Ecto neural progenitor cell (in vitro differentiated cells): Measurements from ENCODE around the gene RHOU.

Experiments
- DNase-seq: peaks from one replicate; pipeline ENCODE4 v3.0.0-alpha.2; 2018; ENCODE audit warnings: low spot score

Gene RHOU

DNA sequence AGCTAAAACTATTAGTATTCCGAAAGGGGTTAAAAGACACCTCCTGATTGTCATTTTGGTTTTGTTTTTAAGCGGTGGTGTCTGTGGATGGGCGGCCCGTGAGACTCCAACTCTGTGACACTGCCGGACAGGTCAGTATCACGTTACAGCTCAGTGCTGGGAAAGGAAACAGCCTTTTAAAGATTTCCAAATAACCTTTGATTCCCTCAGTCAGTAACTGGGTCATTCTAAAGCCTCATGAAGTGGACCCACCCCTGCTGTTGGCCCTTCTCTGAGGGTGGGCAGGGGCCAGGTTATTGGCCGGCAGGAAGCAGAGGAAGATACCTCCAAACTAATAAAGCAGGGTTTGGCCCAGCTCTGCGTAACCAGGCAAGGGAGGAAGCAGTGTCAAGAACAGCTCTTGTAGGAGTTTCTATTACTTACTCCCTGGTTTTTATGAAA lies 2.3 kb downstream of the RHOU start:
- no peak for DNase-seq

DNA sequence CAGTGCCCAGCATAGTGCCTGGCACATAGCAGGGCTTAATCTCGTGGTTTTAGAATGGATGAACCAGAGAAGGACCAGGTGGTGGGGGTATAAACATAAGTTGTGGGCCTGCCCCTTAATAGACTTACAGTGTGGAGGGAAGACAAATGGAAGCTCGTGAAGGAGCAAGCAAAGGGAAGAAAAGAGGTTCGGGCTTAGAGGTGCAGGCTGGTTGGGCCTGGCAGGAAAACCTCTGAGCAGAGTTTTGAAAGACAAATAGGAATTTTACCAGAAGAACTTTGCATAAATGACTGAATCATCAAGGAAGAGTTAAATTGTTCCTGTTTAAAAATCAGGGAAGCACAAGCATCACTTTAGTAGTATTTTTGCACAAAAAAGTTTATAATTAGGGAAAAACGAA lies 4.5 kb downstream of the RHOU start:
- no peak for DNase-seq

DNA sequence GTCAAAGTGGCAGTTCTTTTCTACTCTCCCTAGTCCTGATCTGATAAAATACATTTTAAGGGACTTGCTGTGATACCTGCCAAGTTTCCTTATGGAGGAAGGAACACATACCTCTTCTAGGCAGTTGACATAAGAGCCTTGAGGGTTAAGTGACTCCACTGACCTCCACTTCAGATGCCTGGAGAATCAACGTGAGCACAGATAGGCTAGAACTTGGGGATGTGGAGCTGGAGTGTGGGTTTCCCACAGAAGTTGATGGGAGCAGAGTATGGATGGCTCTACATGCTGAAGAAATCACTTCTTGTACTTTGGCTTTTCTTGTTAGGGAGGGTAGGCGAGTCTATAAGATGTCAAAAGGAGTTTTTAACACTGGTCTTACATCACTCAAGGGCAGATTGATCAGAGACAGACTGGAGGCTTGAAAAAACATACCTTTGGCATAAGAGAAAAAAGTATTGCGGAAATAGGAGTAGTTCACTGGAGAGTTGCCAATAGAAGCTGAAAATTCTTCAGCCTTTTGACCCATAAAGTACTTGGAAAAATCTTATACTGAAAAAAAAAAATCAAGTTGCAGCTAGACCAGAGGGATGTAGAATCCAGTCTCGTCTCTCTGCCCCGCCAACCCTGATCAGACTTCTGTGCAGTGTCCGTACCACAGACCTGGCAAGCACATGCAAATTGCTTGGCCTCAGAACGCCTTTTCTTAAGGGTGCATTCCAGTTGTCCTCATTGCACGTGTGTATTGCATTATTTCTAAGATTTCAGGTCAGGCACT lies 5.5 kb downstream of the RHOU start:
- no peak for DNase-seq

DNA sequence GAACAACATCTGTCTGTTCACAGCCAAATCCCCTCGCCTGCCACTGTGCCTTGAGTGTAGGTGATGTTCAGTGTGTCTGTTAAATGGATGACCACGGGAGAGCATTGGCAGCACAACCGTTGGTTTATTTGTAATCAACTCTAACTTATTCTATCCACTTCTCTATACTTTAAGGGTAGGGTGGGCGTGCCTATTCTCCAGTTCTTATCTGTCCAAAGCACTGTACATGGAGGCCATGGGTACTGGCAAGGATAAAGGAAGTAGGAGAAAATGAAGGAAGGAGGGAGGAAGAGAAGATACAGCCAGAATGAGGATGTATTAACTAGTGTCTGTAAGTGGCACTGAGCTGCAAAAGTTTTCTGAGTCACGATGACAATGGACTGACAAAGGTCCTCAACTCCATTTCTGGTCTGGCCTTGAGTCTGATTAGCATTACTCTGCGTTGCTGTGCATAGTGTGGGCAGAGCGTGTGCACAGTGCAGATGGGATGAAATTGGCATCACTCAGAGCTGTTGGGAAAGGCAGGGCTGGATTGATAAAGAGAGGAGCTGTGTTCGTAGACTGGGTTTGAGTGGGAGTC lies 7.1 kb downstream of the RHOU start:
- DNase-seq: no peak

DNA sequence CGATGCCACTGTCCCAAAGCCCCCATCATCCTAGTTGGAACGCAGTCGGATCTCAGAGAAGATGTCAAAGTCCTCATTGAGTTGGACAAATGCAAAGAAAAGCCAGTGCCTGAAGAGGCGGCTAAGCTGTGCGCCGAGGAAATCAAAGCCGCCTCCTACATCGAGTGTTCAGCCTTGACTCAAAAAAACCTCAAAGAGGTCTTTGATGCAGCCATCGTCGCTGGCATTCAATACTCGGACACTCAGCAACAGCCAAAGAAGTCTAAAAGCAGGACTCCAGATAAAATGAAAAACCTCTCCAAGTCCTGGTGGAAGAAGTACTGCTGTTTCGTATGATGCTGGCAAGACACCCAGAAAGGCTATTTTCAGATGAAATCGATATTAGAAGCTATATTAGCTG lies 8.1 kb downstream of the RHOU start:
- no peak for DNase-seq

GRCh38 chr1:228744356-228744755 lies 9.1 kb downstream of the RHOU start:
- DNase-seq: no peak

DNA sequence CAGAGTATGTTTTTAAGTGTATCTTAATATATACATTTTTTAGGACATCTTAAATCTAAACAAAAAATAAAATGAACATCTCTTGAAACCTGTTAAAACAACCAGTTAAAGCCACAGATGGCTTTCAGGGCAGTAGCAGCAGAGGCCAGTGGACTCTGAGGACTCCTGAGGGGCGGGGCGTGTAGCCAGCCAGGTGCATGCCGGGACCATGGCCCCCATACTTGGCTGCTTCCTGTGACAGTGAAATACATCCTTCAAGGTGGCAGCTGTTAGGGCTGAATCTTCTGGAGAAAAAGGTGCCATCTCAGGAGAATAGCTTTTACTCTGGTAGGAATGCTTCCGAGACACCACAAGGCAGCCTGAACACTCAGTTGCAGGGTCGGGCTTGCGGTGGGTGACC lies 9.6 kb downstream of the RHOU start:
- DNase-seq: no peak

DNA sequence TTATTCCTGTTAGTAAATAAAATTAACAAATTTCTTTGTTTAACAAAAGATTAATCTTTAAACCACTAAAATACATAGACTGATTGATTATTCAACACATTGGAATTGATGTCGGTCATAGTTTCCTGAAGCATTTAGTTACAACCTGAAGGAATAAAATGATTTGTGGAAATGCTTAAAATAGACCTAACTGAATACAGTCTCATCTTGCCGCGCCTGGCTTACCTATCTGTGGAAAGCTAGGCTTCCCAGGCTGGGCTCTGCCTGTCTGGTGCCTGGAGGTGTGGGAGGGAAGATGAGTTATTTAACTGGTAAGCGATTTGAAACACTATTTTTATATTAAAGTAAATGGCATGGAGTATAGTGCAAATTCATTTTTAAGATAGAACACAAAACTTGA lies 10.2 kb downstream of the RHOU start:
- DNase-seq: no peak

- no peak for DNase-seq
Measured at GRCh38 chr1:228747301-228747935, 12.1 kb downstream of the RHOU start.

DNA sequence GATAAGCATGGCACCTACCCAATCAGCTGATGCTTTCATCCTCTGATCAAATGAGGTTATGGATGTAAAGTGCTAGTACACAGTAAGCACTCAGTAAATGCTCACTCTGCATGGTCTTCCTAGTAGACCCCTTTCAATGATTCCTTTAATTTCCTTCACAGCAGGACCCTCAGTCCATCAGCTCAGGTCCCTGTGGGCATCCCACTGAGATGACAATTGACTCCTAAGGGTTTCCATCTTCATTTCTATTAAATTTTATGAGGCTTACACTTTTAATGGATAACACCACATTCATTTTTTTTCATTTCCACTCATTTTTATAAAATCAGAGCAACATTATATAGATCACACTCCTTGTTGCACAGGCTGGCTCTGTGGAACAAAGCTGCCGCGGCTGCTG lies 12.8 kb downstream of the RHOU start:
- DNase-seq: no peak

- no peak for DNase-seq
Measured at GRCh38 chr1:228748431-228748830, 13.2 kb downstream of the RHOU start.

DNA sequence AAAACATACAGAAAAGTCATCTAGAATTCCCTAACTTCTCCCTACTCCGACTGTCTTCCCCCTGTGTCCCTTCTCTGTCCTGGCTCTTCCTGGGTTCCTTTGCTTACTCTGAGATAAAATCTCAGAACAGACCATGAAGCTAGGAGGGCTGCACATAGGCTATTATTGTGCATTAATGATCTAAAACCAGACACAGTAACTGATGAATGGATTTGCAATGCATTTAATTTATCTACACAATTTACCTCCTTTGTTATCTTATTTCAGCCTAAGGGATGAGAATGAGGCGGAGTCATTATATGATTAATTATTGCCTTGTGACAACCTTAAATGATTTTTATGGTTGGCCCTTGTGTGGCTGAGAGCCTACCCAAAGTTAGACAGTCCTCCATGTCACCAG lies 14.5 kb downstream of the RHOU start:
- no peak for DNase-seq

GRCh38 chr1:228750915-228751314 lies 15.6 kb downstream of the RHOU start:
- DNase-seq: no peak

DNA sequence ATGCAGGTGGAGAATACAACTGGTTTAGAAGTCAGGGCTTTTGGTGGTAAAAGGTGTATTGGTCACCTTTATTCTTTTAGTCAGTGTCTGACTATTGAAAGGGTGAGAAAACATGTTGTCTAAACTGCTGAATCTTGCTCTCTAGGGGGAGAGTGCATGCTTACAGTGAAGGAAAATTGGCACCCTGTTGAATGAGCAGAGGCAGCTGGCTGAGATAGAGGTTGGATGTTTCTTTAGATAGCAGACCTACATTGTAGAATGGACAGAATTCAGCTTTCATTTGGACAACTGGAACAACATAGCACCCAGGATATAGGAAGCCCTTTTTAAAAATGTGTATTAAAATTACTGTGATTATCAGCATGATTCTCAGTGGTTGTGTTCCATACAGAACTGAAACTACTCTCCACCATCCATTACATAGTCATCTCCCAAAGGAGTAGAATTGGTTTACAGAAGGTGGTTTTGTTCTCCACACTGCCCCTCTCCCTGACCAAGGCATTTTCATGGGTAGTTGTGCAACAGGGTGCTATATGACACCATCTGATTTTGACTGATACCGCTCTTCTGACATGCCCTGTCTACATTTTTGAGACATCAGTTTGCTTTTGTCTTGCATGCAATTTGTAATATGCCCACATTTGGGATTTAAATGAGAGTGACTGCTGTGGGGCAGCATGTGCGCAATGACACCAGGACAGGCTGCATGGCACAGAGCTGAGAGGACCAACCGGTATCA lies 16.2 kb downstream of the RHOU start:
- DNase-seq: no peak

DNA sequence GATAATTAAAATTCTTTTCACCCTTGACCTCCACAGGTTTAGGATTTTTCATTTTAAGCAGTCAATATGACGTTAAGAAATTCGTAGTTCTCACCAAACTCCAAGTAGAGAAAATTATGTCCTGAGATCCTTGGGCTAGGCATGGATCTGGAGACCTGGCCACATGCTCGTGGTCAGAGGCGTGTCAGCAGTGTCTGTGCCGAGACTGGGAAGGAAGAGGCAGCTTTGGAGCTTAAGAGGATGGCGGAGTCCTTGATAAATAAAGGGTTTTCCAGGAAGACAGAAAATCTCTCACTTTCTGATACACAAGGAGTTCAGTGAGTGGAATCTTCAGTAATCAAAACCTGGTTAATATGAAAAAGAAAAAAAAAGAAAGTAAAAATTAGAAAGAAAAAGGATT lies 17.0 kb downstream of the RHOU start:
- DNase-seq: no peak

DNA sequence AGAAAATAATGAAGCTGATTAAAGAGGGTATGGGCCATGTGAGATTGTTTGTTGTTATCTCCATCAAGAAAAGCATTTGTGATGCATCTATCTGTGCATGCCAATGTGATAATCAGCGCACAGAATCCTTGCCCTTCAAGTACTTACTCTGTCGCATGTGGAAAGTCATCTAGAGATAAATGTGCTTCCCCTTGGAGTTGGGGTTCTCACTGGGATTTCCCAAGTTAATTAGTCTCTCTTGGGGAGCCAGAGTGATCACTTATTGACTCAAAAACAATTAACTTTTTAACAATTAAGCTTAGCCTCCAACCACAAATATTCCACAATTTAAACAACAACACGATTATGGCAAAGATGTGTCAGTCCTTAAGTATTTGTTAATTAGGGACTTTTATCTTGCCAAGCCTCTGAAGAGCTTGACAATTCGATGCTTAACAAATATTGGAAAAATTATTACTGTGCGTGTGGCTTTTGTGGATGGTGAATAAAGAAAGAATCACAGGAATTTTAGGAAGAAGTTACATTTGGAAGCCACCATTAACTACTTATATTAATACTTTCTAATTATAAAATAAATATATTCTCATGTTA lies 17.5 kb downstream of the RHOU start:
- no peak for DNase-seq

GRCh38 chr1:228753287-228753686 lies 18.0 kb downstream of the RHOU start:
- DNase-seq: no peak

GRCh38 chr1:228753786-228754360 lies 18.6 kb downstream of the RHOU start:
- DNase-seq: no peak

DNA sequence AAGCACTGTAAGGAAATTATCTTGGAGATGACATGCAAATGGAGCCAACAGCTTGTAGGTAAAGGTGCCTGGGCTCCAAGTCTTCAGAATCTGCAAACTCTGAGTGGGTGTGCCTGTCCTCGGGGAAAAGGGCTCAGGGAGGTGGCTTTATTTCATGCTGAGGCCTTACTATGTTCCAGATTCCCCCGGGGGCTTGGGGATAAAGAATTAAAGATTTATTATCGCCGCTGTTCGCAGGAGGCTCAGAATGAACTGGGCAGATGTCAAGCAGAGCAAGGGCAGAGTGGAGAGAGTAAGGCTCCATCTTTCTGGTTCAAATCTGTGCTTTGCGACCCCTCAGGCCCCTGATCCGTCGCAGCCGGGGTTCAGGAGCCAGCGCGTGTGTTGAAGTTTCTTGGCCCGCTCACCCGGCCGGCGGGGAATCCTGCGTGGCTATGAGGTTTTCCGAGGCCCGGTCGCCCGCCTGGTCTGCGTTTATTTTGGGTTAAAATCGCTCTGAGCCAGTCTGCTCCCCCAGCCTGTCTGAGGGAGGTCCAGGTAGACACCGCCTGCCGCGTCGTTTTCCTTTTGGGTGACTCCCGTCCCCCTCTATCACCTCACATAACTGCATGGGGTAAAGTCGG lies 19.5 kb downstream of the RHOU start:
- DNase-seq: no peak

DNA sequence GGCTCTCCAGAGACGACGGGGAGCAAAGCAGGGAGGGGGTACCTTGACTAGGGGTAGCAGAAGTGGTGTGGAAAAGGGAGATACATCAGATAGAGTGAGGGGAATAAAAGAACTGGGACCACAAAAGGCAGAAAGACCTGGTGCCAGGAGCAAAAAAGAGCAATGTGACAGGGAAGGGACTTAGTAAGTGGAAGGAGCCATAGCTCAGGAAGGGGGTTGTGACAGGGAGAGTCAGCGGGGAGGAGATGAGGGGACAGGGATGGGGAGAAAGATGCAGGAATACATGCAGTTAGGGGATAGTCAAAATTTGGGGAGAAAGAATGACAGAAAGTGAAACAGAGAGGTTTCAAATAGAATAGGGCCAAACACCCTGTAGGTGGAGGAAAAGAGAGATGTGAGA lies 20.5 kb downstream of the RHOU start:
- no peak for DNase-seq

DNA sequence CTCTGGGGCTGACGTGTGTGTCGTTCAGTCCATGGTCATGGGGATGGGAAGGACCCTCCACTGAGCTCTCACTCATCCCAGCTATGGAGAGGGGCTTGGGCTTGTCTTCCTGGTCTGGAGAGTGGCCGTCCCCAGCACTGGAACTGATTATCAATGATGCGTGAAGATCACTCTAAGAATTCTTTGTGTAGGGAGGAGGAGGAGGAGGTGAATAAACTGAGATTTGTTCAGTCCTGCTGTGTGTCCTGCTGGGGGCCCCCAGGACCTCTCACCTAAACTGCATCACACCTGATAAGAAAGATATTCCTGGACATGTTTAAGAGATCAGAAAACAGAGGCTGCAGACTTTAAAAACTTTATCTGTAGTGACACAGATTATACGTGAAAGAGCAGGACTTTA lies 21.2 kb downstream of the RHOU start:
- no peak for DNase-seq

DNA sequence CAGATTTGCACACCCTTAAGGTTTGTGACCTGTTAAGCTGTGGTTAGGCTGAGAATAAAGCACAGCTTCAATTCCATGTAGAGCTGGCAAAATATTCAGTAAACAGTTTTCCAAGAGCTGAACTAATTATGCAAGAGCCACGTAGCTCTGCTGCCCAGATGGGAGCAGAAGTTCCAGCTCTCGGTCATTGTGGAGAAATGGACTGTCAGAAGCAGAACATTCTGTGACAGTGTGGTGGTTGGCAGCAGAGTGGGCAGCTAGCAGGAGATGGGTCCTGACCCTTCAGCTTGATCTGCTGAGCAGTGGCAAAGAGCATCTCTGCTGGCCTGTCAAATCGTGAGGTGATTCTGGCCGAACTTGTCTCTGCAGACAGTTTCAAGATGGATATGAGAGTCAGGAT lies 23.2 kb downstream of the RHOU start:
- DNase-seq: no peak
